Omental fat pad (tissue), 4 donors: Measurements from ENCODE around the gene KCNIP1. TPM values are rescaled to one million over a fixed set of nuclear protein-coding genes. Genes with fewer than 3 reads are reported as not detected.

ENCODE experiments used
- ATAC-seq: fragments of 150-250 bp; one replicate; pipeline ENCODE4 v1.9.1; 2016; ENCODE audit warnings: mild to moderate bottlenecking, moderate library complexity; ENCODE audit not compliant: low FRiP score
- DNase-seq: peaks from one replicate; pipeline ENCODE4 v3.0.0-alpha.2; 2019; ENCODE audit warnings: low spot score
- total RNA-seq, 4 donors: library from RNA; depleted of rRNA; stranded (reverse); fragments of >200 nt; gene quantifications; one replicate each; pipeline ENCODE4 v1.1.0, GENCODE V29; 2016
- TF ChIP-seq, protein P1 (sequence below), 3 donors: fragments of 450-650 bp; IDR thresholded peaks; one replicate each; pipeline ENCODE4 v1.5.1; 2016 to 2017; ENCODE audit warnings: antibody characterized with exemption in 3 of 3, mild to moderate bottlenecking in 3 of 3, moderate library complexity in 2 of 3

Gene KCNIP1
- total RNA-seq, 4 donors from 2014 or later = 0.25 TPM; not detected in 3

DNA sequence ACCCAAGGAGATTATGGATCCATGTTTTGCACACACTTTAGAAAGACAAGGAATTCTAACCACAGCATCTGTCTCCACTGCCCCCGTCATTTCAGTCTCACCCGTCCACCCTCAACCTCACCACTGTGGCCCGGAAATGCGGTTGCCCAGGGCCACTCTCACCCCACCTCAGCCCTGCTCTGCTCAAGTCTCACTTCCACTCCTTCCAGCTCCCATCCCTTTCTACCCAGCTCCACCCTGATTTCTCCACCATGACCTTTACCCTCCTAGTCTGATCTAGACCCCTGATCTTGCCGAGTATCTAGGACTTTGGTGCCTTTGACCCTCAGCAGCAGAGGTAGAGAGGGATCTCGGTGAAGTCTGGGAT lies 7.2 kb upstream of the KCNIP1 start:
- TF ChIP-seq, protein P1, sequence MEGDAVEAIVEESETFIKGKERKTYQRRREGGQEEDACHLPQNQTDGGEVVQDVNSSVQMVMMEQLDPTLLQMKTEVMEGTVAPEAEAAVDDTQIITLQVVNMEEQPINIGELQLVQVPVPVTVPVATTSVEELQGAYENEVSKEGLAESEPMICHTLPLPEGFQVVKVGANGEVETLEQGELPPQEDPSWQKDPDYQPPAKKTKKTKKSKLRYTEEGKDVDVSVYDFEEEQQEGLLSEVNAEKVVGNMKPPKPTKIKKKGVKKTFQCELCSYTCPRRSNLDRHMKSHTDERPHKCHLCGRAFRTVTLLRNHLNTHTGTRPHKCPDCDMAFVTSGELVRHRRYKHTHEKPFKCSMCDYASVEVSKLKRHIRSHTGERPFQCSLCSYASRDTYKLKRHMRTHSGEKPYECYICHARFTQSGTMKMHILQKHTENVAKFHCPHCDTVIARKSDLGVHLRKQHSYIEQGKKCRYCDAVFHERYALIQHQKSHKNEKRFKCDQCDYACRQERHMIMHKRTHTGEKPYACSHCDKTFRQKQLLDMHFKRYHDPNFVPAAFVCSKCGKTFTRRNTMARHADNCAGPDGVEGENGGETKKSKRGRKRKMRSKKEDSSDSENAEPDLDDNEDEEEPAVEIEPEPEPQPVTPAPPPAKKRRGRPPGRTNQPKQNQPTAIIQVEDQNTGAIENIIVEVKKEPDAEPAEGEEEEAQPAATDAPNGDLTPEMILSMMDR (IDR thresholded peaks at IDR 0.05) = no peak
- DNase-seq (no peak), ATAC-seq (no peak)

DNA sequence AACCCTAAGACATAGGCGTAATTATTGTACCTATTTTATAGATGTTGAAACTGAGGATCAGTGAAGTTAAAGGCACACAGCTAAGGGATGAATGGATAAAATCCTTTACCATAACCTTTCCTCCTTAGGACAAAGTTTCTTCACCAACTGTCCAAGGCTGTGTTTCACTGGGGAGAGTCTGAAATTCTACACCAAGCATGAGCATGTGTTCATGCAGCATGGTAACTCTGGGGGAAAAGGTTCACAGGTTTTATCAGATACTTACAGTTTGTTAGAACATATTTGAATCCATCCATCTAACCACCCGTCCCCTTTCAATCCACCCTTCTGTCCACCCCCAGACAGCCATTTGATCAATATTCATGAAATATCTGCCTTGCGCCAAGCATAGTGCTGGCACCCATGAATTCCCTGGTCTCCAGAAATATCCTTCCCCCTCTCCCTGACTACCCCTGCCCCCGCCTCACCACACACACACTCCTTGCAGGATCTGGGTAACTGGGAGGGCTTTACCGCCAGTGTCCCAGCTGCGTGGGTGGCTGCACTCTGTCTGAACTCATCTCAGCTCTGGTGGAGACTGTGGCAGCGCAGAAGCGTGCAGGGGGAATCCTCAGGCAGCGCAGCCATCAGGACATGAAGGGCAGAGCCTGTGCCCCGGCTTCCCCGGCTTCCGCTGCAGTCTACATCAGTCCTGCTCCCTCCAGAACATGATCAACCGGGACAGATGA lies 6.3 kb upstream of the KCNIP1 start:
- DNase-seq (no peak), ATAC-seq (no peak)
- TF ChIP-seq, protein P1 (IDR thresholded peaks at IDR 0.05) = no peak

DNA sequence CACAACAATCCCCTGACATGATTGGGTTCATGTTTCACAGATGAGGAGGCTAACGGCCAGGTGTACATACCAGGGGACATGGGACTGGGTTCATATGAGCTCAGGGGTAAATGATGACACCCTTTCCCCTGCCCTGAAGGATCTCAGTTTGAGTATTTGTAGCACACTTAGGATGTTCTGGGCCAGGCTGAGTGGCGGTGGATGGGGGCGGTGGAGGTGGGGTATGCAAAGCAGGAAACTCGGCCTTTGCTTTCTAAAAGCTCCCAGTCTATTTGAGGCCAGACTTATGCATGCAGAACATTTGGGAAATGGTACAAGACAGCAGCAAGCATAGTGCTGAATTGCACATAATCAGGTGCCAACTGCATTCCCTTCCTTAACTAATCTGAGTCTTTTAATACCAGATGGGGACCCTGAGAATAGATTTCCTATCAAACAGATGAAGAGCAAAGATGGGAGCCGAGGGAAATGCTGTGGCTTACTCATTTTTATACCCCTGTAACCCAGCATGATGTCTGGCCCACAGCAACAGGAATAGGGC lies 4.9 kb upstream of the KCNIP1 start:
- TF ChIP-seq, protein P1 (IDR thresholded peaks at IDR 0.05) = no peak
- DNase-seq = no peak
- ATAC-seq = no peak

DNA sequence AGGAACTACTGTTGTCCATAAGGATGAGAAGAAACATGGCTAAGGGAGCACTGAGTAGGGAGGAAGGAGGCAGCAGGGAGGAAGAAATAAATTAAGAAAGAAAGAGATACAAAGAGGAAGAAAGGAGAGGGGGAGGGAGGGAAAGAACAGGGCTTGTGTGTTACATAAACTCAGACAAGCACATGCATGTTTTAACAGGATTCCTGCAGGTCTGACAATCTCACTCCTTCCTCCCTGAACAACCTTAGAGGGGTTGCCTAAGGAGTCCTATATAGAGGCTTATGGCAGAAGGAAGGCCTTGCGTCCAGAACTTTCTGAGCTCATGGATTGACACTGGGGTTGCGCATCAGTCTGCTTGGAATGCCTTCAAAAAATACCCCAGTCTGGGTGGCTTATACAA lies 4.2 kb upstream of the KCNIP1 start:
- ATAC-seq (no peak), DNase-seq (no peak)
- TF ChIP-seq, protein P1 (IDR thresholded peaks at IDR 0.05) = no peak

DNA sequence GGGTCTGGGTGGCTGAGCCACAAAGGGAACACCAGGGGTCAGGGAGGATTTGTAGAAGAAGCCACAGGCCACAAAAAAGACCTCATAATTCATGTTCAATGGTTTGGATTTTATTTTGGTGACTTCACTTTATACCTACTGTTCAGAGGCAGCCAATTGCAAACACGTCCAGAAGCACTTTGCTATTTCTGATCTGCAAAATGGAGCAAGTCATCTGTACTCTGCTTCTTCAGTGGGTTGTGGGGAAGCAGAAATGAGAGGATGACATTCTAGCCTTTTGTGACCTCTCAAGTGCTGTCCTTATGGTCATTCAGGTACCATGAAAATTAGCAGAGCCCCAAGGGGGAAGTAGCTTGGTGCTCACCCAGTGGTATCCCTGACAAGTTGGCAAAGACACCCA lies 2.5 kb upstream of the KCNIP1 start:
- TF ChIP-seq, protein P1 (IDR thresholded peaks at IDR 0.05) = no peak
- DNase-seq (no peak), ATAC-seq (no peak)

DNA sequence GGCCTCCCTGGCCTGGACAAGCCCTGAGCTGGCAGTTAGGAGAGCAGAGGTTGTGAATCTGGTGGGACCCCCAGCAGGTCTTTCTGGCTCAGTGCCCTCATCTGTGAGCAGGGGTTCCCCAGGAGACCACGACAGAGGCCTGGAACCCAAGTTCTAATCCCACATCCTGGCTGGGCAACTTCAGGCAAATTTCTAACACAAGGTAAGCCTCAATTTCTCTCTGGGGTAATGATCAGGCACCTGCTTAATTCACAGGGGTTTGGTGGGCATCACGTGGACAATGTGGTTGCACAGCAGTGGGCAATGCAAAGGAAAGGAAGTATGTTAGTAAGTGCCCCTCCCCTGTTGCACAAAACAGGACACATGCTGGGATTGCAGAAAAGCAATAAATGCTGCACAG lies 1.9 kb upstream of the KCNIP1 start:
- no peak for ATAC-seq
- DNase-seq = no peak
- TF ChIP-seq, protein P1 (IDR thresholded peaks at IDR 0.05) = no peak
